Measurements from ENCODE around the gene UCHL1. TPM values are rescaled to one million over a fixed set of nuclear protein-coding genes. Genes with fewer than 3 reads are reported as not detected.

The UCHL1 gene
- total RNA-seq, 1 donor from 2014 or later, result 168 TPM

DNA sequence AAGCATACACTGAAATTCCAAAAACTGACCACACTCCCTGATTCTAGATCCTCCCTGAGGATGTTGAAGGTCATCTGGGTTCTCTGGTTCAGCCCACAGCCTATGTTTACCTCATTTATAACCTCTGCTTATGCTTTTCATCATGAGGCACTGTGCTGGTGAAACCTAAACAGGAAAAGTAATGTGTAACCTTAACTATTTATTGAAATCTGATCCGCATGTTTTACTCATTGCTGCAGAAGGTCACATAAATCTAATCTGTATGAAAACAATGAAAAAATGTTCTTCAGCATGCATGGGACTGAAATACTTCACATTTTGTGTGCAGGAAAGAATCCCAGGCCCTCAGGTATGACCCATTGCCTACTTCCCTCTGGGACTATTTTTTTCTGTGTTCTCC, 30.3 kb downstream of the UCHL1 start:
- Mint-ChIP-seq H3K4me3 (ENCODE audit: unreplicated experiment) (no peak overlapping the region), H3K4me1 (ENCODE audit: unreplicated experiment) (peaks cover 5% of the 10 kb centered on the region), H3K36me3 (ENCODE audit: unreplicated experiment) (no peaks in the 10 kb centered on the region), H3K27me3 (ENCODE audit: unreplicated experiment) (peaks cover 6% of the 10 kb centered on the region), H3K27ac (ENCODE audit: unreplicated experiment) (no peak overlapping the region), H3K9me3 (ENCODE audit: unreplicated experiment) (no peaks in the 10 kb centered on the region)
- TF ChIP-seq, protein P1, sequence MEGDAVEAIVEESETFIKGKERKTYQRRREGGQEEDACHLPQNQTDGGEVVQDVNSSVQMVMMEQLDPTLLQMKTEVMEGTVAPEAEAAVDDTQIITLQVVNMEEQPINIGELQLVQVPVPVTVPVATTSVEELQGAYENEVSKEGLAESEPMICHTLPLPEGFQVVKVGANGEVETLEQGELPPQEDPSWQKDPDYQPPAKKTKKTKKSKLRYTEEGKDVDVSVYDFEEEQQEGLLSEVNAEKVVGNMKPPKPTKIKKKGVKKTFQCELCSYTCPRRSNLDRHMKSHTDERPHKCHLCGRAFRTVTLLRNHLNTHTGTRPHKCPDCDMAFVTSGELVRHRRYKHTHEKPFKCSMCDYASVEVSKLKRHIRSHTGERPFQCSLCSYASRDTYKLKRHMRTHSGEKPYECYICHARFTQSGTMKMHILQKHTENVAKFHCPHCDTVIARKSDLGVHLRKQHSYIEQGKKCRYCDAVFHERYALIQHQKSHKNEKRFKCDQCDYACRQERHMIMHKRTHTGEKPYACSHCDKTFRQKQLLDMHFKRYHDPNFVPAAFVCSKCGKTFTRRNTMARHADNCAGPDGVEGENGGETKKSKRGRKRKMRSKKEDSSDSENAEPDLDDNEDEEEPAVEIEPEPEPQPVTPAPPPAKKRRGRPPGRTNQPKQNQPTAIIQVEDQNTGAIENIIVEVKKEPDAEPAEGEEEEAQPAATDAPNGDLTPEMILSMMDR (IDR thresholded peaks at IDR 0.05), result no peak
- no peak for DNase-seq (ENCODE audit: extremely low spot score, unreplicated experiment)

DNA sequence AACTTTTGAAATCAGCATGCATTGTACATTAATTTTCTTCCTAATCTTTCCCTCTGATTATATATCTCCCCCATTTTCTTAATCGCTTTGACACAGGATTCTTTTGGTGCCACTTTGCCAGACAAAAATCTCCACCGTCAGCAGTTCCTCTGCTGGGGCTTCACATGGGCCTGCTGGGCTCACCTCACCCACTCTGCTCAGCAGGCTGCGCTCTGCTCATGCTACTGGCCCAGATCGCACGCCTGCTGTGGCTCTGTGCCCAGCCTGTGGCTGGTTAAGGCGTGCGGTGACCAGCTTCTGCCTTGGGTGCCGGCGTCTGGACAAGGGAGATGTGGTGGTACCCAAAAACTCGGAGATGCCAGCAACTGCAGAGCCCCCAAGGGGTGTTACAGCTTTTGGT, 31.1 kb downstream of the UCHL1 start:
- TF ChIP-seq, protein P1 (IDR thresholded peaks at IDR 0.05), result no peak
- no peaks in the 10 kb centered on the region for H3K9me3 Mint-ChIP-seq (ENCODE audit: unreplicated experiment)
- peaks cover 6% of the 10 kb centered on the region for H3K27me3 Mint-ChIP-seq (ENCODE audit: unreplicated experiment)
- peaks cover 5% of the 10 kb centered on the region for H3K4me1 Mint-ChIP-seq (ENCODE audit: unreplicated experiment)
- no peak for DNase-seq (ENCODE audit: extremely low spot score, unreplicated experiment)
- no peak overlapping the region for H3K4me3 Mint-ChIP-seq (ENCODE audit: unreplicated experiment)
- no peak overlapping the region for H3K27ac Mint-ChIP-seq (ENCODE audit: unreplicated experiment)
- no peaks in the 10 kb centered on the region for H3K36me3 Mint-ChIP-seq (ENCODE audit: unreplicated experiment)

DNA sequence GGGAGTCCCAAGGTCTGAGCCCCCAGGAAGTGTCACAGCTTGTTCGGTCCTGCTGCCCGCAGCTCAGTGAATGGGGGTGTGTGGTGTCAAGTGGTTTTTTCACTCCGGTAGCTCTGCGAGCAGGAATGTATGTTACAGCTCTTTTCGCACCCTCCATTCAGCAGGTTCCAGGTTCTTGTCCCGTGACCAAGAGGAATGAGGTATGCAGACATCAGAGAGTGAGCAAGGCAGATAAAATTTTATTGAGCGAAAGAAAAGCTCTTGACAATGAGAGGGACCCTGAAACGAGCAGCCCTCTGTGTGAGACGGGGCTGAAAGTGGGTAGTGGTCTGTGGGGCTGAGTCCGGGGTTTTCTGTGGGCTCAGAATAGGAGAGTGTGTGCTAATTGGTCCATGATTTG, 31.5 kb downstream of the UCHL1 start:
- H3K9me3 Mint-ChIP-seq (ENCODE audit: unreplicated experiment), result no peaks in the 10 kb centered on the region
- H3K27me3 Mint-ChIP-seq (ENCODE audit: unreplicated experiment), result peaks cover 6% of the 10 kb centered on the region
- H3K4me3 Mint-ChIP-seq (ENCODE audit: unreplicated experiment), result no peak overlapping the region
- no peak overlapping the region for H3K27ac Mint-ChIP-seq (ENCODE audit: unreplicated experiment)
- TF ChIP-seq, protein P1 (IDR thresholded peaks at IDR 0.05), result no peak
- H3K4me1 Mint-ChIP-seq (ENCODE audit: unreplicated experiment), result peaks cover 5% of the 10 kb centered on the region
- H3K36me3 Mint-ChIP-seq (ENCODE audit: unreplicated experiment), result no peaks in the 10 kb centered on the region
- DNase-seq (ENCODE audit: extremely low spot score, unreplicated experiment), result no peak

DNA sequence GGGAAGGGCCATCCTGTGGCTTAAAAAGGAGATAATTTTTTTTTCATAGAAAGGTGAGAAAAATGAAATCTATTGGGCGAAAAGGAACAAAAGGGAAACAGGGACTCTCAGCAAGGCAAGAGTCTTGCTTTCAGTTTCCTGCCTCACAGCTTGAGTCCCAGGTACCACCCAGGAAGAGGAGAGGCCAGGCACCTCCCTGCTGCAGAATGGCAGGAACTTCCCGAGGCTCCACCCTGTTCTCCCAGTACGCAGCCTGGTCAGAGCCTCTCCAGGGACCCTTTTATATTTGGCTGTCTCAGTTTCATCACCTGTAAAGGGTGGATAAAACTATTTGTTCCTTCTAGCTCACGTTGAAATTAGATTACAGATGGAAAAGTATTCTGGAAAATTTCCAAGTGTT, 33.8 kb downstream of the UCHL1 start:
- H3K4me3 Mint-ChIP-seq (ENCODE audit: unreplicated experiment), result no peak overlapping the region
- H3K36me3 Mint-ChIP-seq (ENCODE audit: unreplicated experiment), result no peaks in the 10 kb centered on the region
- H3K9me3 Mint-ChIP-seq (ENCODE audit: unreplicated experiment), result no peaks in the 10 kb centered on the region
- H3K4me1 Mint-ChIP-seq (ENCODE audit: unreplicated experiment), result peaks cover 5% of the 10 kb centered on the region
- TF ChIP-seq, protein P1 (IDR thresholded peaks at IDR 0.05), result no peak
- H3K27ac Mint-ChIP-seq (ENCODE audit: unreplicated experiment), result no peak overlapping the region
- H3K27me3 Mint-ChIP-seq (ENCODE audit: unreplicated experiment), result peaks cover 10% of the 10 kb centered on the region
- DNase-seq (ENCODE audit: extremely low spot score, unreplicated experiment), result no peak

DNA sequence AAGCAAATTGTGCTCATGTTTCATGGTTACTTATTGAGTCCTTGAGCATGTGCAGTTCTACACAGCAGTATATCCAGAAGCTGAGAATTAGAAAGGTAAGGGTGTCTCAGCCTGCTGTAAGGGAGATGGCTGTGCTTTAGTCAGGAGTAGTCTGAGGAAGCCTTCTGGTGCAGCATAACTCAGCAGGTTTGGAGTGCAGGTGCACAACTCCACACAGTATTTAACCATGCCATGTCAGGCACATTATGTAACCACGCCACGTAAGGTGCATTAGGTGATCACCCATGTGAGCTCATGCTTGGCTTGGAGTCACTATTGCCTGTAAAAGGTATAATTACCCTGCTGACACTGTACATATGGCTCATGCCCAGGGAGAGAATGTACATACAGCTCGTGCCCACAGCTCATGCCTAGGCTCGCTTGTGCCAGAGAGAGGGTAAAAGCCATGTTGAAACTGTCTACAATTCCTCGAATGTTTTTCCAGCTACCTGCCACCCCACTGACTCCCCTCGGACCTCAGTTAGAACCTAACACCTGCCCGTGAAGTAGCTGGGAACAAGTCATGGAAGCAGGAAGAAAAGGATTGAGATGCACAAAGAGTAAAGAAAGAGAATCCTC, 37.8 kb downstream of the UCHL1 start:
- H3K27me3 Mint-ChIP-seq (ENCODE audit: unreplicated experiment), result peaks cover 20% of the 10 kb centered on the region
- H3K9me3 Mint-ChIP-seq (ENCODE audit: unreplicated experiment), result no peaks in the 10 kb centered on the region
- no peak overlapping the region for H3K27ac Mint-ChIP-seq (ENCODE audit: unreplicated experiment)
- no peak for DNase-seq (ENCODE audit: extremely low spot score, unreplicated experiment)
- H3K4me3 Mint-ChIP-seq (ENCODE audit: unreplicated experiment), result no peak overlapping the region
- no peaks in the 10 kb centered on the region for H3K4me1 Mint-ChIP-seq (ENCODE audit: unreplicated experiment)
- H3K36me3 Mint-ChIP-seq (ENCODE audit: unreplicated experiment), result no peaks in the 10 kb centered on the region
- TF ChIP-seq, protein P1 (IDR thresholded peaks at IDR 0.05), result no peak

All from osteocyte (in vitro differentiated cells).